ELF-1 (cell line): ENCODE data around the gene ATXN7.

Source experiments
- DNase-seq: peaks from one replicate; pipeline ENCODE4 v3.0.0-alpha.2; 2016; ENCODE audit warnings: low read depth, low spot score

Gene ATXN7

GRCh38 chr3:63864008-63864964, 619 bp downstream of the ATXN7 start:
- peak; percentile 32 for DNase-seq

GRCh38 chr3:63864965-63865327, 1.3 kb downstream of the ATXN7 start:
- DNase-seq: no peak

- no peak for DNase-seq
Observed at GRCh38 chr3:63867225-63867624, 3.6 kb downstream of the ATXN7 start.

GRCh38 chr3:63869940-63870614, 6.4 kb downstream of the ATXN7 start:
- no peak for DNase-seq

- no peak for DNase-seq
Observed at GRCh38 chr3:63870615-63871005, 6.9 kb downstream of the ATXN7 start.

GRCh38 chr3:63872135-63872924, 8.7 kb downstream of the ATXN7 start:
- DNase-seq: peak; percentile 15

- DNase-seq: no peak
Observed at GRCh38 chr3:63874769-63875168, 11.1 kb downstream of the ATXN7 start.

GRCh38 chr3:63875510-63875909, 11.8 kb downstream of the ATXN7 start:
- no peak for DNase-seq

- DNase-seq: no peak
Observed at GRCh38 chr3:63876260-63876659, 12.6 kb downstream of the ATXN7 start.

- no peak for DNase-seq
Observed at GRCh38 chr3:63877737-63878393, 14.2 kb downstream of the ATXN7 start.

GRCh38 chr3:63878394-63879060, 14.9 kb downstream of the ATXN7 start:
- DNase-seq: no peak

GRCh38 chr3:63880653-63881052, 17.0 kb downstream of the ATXN7 start:
- no peak for DNase-seq

GRCh38 chr3:63886858-63887257, 23.2 kb downstream of the ATXN7 start:
- DNase-seq: no peak

GRCh38 chr3:63891518-63891917, 27.9 kb downstream of the ATXN7 start:
- DNase-seq: no peak

GRCh38 chr3:63892773-63893352, 29.2 kb downstream of the ATXN7 start:
- no peak for DNase-seq

GRCh38 chr3:63895422-63896189, 31.9 kb downstream of the ATXN7 start:
- DNase-seq: no peak

GRCh38 chr3:63896332-63897030, 32.8 kb downstream of the ATXN7 start:
- no peak for DNase-seq

GRCh38 chr3:63900010-63900409, 36.3 kb downstream of the ATXN7 start:
- DNase-seq: no peak

- no peak for DNase-seq
Observed at GRCh38 chr3:63900459-63900858, 36.8 kb downstream of the ATXN7 start.
